ENCODE data around the gene CDCA4. TPM values are rescaled to one million over a fixed set of nuclear protein-coding genes. Genes with fewer than 3 reads are reported as not detected.

CDCA4 gene
- polyA plus RNA-seq, 1 of the 3 experiments (the other 2 are of a cell fraction) = 26.8 TPM

DNA sequence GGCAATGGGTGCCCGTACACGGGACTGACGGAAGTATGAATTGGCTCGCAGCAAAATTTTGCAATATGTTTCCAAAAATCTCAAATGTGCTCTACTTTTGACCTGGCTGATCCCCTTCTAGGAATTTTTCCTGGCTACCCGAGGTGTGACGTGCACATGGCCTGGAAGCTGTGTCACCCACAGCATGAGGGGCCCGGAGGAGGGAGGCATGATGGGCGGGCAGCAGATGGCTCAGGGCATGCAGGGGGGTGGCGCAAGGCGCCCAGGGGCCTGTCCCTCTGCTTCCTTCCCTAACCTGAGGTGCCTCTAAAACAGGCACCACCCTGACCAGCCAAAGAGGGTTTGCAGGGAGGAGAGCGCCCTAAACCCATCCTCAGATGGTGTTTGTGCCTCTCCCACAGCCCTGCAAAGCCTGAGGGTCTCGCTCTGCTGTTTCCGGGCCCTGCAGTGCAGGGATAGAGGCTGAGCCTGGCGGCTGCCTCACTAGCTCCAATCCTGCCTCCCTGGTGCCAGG is 37.7 kb upstream of the CDCA4 start:
- Histone ChIP-seq H3K4me1 (ENCODE audit: control insufficient read depth in 1 of 2, insufficient read depth in 2 of 2, low read depth in 1 of 2, low read length in 1 of 2) (no peaks in the 10 kb centered on the region; a peak in 1 of 4 replicates), H3K27ac (ENCODE audit: low read depth in 2 of 2, low read length in 1 of 2) (no peak overlapping the region), H3K36me3 (replicated peaks in 1 of 2; ENCODE audit: control insufficient read depth in 1 of 2, insufficient read depth in 2 of 2, low read length in 1 of 2) (no peaks in the 10 kb centered on the region), H3K4me3 (ENCODE audit: low read depth in 2 of 2, low read length in 1 of 2) (no peak overlapping the region), H4K20me1 (ENCODE audit: insufficient read depth) (no peaks in the 10 kb centered on the region), H3K27me3 (ENCODE audit: insufficient read depth) (no peaks in the 10 kb centered on the region), H3F3A (replicated peaks; ENCODE audit: insufficient read depth) (no peaks in the 10 kb centered on the region), H3K9me3 (no peaks in the 10 kb centered on the region), H3K79me2 (ENCODE audit: insufficient read depth) (no peaks in the 10 kb centered on the region), H3K4me2 (no peak overlapping the region), H3K9ac (no peak overlapping the region), H2AFZ (ENCODE audit: low read depth) (no peak overlapping the region), H3K9me2 (no peaks in the 10 kb centered on the region)
- ChIA-PET POLR2A (no interaction called here), CTCF (interaction anchor here (1.2 to 9.5 kb wide), 4 partner anchors 12 to 83 kb away, joined by 3 to 81 read pairs (median 16); no protein-coding TSS in a partner anchor)
- WGBS (ENCODE audit: low lambda C conversion rate) = 91% methylated on average over 11 of the region's 14 CpGs
- TF ChIP-seq, protein P1, sequence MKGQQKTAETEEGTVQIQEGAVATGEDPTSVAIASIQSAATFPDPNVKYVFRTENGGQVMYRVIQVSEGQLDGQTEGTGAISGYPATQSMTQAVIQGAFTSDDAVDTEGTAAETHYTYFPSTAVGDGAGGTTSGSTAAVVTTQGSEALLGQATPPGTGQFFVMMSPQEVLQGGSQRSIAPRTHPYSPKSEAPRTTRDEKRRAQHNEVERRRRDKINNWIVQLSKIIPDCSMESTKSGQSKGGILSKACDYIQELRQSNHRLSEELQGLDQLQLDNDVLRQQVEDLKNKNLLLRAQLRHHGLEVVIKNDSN (IDR thresholded peaks at IDR 0.05; ENCODE audit: borderline replicate concordance, low read depth) = no peak
- TF ChIP-seq FOSL2 (IDR thresholded peaks at IDR 0.05; ENCODE audit: borderline replicate concordance, low read depth) (no peak), GATA2 (CRISPR knock-in tag; IDR thresholded peaks at IDR 0.05) (no peak), GABPA (IDR thresholded peaks at IDR 0.05; ENCODE audit: low read depth) (no peak), CHD2 (IDR thresholded peaks at IDR 0.05; ENCODE audit: low read length, partially characterized antibody) (no peak), SIN3A (IDR thresholded peaks at IDR 0.05; ENCODE audit: borderline replicate concordance, low read depth, low read length) (no peak), POLR2AphosphoS5 (IDR thresholded peaks at IDR 0.05; ENCODE audit: low read depth, low read length) (no peak), RCOR1 (IDR thresholded peaks at IDR 0.05; ENCODE audit: low read length) (no peak), TCF12 (IDR thresholded peaks at IDR 0.05) (no peak), RFX5 (IDR thresholded peaks at IDR 0.05; ENCODE audit: low read length) (no peak), JUND (IDR thresholded peaks at IDR 0.05) (no peak), ELF1 (IDR thresholded peaks at IDR 0.05) (no peak), MEF2A (IDR thresholded peaks at IDR 0.05; ENCODE audit: borderline replicate concordance, low read depth) (no peak), TEAD4 (IDR thresholded peaks at IDR 0.05; ENCODE audit: borderline replicate concordance, insufficient read depth) (no peak)
- TF ChIP-seq, protein P2, sequence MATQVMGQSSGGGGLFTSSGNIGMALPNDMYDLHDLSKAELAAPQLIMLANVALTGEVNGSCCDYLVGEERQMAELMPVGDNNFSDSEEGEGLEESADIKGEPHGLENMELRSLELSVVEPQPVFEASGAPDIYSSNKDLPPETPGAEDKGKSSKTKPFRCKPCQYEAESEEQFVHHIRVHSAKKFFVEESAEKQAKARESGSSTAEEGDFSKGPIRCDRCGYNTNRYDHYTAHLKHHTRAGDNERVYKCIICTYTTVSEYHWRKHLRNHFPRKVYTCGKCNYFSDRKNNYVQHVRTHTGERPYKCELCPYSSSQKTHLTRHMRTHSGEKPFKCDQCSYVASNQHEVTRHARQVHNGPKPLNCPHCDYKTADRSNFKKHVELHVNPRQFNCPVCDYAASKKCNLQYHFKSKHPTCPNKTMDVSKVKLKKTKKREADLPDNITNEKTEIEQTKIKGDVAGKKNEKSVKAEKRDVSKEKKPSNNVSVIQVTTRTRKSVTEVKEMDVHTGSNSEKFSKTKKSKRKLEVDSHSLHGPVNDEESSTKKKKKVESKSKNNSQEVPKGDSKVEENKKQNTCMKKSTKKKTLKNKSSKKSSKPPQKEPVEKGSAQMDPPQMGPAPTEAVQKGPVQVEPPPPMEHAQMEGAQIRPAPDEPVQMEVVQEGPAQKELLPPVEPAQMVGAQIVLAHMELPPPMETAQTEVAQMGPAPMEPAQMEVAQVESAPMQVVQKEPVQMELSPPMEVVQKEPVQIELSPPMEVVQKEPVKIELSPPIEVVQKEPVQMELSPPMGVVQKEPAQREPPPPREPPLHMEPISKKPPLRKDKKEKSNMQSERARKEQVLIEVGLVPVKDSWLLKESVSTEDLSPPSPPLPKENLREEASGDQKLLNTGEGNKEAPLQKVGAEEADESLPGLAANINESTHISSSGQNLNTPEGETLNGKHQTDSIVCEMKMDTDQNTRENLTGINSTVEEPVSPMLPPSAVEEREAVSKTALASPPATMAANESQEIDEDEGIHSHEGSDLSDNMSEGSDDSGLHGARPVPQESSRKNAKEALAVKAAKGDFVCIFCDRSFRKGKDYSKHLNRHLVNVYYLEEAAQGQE (IDR thresholded peaks at IDR 0.05; ENCODE audit: low read depth, low read length) = no peak
- TF ChIP-seq, protein P3, sequence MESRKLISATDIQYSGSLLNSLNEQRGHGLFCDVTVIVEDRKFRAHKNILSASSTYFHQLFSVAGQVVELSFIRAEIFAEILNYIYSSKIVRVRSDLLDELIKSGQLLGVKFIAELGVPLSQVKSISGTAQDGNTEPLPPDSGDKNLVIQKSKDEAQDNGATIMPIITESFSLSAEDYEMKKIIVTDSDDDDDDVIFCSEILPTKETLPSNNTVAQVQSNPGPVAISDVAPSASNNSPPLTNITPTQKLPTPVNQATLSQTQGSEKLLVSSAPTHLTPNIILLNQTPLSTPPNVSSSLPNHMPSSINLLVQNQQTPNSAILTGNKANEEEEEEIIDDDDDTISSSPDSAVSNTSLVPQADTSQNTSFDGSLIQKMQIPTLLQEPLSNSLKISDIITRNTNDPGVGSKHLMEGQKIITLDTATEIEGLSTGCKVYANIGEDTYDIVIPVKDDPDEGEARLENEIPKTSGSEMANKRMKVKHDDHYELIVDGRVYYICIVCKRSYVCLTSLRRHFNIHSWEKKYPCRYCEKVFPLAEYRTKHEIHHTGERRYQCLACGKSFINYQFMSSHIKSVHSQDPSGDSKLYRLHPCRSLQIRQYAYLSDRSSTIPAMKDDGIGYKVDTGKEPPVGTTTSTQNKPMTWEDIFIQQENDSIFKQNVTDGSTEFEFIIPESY (IDR thresholded peaks at IDR 0.05; ENCODE audit: borderline replicate concordance, low read depth) = no peak
- TF ChIP-seq, protein P4, sequence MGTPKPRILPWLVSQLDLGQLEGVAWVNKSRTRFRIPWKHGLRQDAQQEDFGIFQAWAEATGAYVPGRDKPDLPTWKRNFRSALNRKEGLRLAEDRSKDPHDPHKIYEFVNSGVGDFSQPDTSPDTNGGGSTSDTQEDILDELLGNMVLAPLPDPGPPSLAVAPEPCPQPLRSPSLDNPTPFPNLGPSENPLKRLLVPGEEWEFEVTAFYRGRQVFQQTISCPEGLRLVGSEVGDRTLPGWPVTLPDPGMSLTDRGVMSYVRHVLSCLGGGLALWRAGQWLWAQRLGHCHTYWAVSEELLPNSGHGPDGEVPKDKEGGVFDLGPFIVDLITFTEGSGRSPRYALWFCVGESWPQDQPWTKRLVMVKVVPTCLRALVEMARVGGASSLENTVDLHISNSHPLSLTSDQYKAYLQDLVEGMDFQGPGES (IDR thresholded peaks at IDR 0.05; ENCODE audit: low read depth, low read length) = no peak
- TF ChIP-seq, protein P5, sequence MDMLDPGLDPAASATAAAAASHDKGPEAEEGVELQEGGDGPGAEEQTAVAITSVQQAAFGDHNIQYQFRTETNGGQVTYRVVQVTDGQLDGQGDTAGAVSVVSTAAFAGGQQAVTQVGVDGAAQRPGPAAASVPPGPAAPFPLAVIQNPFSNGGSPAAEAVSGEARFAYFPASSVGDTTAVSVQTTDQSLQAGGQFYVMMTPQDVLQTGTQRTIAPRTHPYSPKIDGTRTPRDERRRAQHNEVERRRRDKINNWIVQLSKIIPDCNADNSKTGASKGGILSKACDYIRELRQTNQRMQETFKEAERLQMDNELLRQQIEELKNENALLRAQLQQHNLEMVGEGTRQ (IDR thresholded peaks at IDR 0.05; ENCODE audit: borderline replicate concordance, low read depth, low read length) = no peak
- no peak for DNase-seq
